ENCODE data around the gene TEX13C.
"Not testable (repeated sequence)": the region's sequence is repeated elsewhere in the genome, so short reads cannot be mapped to it uniquely, and the experiment has no call there.

Gene TEX13C

DNA sequence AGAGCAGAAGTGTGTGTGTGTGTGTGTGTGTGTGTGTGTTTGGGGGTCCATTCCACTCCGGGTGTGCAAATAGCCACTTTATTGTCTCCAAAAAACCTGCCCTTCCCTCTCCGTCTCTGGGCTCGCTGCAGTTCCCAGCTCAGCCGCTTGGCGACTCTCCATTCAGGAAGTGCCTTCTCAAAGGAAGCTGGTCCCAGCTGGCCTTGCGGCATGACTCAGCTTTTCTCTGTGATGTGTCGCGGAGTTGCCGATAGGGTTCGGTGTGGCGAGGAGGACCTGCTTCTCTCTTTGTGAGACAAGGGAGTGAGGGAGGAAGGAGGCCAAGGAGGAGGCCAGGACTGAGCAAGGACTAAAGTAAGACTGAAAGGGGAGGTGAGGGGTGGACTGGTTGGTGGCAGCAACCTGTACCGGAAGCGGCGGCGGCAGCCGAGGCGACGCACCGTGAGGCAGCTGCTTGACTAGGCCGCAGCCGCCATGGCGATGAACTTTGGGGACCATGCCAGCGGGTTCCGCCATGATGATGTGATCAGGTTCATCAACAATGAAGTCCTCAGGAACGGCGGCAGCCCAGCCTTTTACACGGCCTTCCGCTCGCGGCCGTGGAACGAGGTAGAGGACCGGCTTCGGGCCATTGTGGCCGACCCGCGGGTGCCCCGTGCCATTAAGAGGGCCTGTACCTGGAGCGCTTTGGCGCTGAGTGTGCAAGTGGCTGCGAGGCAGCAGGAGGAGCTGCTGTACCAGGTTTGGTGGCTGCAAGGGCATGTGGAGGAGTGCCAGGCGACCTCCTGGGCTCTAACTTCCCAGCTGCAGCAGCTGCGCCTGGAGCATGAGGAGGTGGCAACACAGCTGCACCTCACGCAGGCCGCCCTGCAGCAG lies at the start of gene TEX13C:
TEX13C (plus strand) TSS at position 226 of the 876 bp plus-strand sequence; CDS start at position 475, 249 bp downstream.
- no peak for DNase-seq (ENCODE audit: low read depth)

DNA sequence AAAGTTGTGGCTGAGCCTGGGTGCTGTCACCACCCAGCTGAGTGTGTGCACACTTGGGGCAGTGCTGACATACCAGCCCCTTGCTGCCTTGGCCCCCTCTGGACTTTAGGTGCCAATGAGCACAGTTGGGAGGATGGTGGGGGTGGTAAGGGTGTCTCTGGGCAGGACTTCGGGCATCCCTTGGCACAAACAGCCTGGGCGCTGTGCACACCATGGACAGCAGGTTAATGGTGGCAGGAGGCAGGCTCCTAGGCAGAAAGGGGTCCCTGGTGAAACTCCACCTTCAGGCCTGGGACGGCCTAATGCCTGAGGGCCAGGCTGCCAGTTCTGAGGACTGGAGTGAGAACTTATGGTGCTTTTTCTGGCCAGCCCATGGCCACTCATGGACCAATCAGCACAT lies 32.4 kb upstream of the TEX13C start:
- DNase-seq (ENCODE audit: low read depth): no peak

DNA sequence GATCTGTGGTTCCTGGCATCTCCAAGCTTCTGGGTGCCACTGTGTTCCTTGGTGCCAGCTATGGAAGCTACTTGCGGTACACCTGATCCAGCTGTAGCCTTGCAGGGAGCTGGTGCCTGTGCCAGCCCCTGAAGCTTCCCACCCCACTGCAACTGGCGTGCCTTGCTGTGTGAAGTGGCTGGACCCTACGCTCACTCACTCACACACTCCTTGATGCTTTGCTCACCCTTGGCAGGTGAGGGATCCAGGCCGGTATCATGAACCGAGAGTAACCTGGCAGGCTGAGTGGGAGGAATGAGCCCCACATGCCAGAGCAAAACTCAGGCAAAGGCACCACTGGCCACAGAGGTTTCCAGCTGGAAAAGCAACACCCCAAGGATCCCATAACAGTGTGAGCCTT lies 31.3 kb upstream of the TEX13C start:
- no peak for DNase-seq (ENCODE audit: low read depth)

DNA sequence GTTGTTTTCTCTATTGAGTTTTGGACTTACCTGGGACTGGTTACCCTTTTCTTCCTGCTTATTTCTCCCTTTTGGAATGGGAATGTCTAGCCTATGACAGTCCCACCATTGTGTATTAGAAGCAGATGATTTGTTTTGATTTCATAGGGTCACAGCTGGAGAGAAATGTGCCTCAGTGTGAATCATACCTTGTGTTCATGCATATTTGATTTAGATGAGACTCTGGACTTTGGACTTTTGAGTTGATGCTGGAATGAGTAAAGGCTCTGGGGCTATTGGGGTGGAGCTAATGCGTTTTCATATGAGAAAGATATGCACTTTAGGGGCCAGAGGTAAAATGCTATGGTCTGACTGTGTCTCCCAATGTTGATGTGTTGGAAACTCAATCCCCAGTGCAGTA lies 30.5 kb upstream of the TEX13C start:
- DNase-seq (ENCODE audit: low read depth): no peak

DNA sequence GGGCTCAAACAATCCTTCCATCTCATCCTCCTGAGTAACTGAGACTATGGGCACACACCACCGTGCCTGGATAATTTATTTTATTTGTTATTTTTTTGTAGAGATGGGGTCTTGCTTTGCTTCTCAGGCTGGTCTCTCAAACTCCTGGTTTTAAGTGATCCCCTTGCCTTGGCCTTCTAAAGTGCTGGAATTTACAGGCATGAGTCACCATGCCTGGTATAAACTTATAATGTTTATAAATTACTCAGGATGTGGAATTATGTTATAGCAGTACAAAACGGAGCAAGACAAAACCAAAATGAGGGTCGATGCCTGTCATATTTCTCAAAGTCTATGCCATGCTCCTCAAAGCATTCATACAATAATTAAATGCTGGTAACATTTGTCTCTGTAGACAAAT lies 29.8 kb upstream of the TEX13C start:
- no peak for DNase-seq (ENCODE audit: low read depth)

DNA sequence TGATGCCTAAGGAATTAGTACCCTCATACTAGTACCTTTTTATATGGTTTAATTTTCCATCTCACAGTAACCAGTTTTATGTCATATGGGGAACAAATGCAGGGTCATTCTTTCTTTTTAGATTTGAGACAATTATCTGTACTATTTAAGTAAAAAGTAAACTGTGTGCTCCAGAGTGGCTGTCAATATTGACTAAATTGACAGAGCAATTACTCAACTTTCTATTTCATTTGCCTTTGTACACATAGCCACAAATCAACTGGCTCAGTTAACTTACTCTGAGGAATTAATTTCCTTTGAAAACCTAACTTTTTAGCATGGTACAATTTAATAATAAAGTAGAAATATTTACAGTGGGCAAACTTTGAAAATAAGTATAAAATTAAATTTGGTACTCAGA lies 28.5 kb upstream of the TEX13C start:
- DNase-seq (ENCODE audit: low read depth): no peak

DNA sequence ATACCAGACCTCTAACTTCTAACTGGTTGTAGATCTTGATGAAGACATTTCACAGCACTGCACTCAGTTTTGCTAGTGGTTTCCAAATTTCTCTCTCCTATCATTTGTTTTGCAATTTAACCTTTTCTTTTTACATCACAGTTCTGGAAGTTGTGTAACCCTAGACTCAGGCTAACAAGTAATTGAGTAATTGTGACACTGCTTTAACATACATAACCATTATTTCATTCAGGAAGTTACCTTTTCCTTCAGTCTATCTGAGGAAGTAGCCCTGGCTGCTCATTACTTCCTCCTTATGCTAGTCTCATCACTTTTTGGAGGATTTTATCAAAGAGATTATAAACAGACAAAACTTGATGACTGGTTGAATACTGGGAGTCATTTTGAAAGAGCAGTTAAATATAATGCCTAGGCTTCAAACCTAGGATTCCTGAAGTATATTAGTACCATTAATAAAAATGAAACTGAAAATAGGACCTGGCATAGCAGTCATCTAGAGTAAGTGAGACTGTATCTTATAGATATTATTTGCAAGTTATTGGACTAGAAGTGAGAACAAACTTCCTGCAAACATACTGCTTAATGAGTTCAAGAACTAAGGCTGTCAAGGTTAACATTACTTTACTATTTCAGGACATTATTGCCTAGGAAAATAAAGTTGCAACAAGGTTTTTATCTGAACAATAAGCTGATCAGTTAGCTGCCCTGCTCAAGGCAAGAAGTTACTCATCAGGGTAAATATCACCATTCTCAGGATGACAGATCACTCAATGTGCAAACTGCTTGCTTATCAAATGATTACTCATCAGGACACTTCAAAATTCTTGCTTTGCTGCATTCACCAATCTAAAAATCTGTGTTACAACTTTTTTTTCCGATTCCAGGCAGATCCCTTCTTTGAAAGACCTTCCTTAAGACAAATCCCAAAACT lies 25.6 kb upstream of the TEX13C start:
- no peak for DNase-seq (ENCODE audit: low read depth)

DNA sequence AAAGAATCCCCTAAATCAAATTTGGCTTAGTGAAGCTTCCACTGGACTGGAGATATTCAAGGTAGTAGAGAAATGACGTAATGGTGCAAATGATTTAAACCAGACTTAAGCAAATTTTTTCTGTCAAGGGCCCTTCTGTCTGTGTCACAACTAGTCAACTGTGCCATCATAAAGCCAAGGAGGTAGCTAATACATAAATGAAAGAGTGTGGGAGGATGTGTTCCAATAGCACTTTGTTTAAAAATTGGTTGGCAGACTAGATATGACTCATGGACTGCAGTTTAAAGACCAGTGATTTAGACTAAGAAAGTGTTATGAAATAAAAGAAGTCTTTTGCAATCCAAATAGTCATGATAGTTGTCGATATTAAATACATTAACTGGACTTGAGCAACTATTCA lies 24.3 kb upstream of the TEX13C start:
- no peak for DNase-seq (ENCODE audit: low read depth)

DNA sequence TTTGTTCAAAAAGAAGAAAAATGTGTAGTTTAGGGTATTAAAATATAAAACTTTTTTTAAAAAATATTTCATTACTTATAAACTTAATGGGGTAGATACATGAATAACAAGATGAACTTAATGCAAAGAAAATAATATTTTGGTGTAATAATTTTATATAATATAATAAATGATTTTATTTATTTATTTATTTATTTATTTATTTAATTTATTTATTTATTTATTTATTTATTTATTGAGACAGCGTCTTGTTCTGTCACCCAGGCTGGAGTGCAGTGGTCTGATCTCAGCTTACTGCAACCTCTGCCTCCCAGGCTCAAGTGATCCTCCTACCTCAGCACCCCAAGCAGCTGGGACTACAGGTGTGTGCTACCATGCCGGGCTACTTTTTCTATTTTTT lies 20.8 kb upstream of the TEX13C start:
- DNase-seq (ENCODE audit: low read depth): no peak

DNA sequence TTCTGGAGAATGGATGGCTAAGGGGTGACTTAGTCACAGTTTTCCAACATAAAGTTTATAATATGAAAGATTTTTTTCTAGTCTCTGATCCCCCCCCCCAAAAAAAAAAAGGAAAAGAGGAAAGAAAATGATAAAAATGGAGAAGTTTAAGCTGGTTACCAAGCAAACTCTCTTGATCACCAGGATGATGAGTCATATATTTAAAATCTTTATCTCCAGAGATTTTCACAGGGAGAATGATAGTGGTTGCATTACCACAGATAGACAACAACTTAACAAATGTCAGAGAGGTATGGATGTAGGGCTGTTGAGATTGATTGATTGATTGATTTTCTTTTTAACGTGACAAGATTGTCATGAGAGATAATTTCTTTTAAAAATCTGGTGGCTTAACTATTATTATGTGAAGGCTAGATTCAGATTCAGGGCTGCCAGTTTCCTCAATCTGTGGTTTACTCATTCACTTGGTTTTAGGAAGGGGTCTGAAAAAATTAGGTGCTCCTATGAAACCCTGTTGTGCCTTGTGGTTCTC lies 13.3 kb upstream of the TEX13C start:
- no peak for DNase-seq (ENCODE audit: low read depth)

DNA sequence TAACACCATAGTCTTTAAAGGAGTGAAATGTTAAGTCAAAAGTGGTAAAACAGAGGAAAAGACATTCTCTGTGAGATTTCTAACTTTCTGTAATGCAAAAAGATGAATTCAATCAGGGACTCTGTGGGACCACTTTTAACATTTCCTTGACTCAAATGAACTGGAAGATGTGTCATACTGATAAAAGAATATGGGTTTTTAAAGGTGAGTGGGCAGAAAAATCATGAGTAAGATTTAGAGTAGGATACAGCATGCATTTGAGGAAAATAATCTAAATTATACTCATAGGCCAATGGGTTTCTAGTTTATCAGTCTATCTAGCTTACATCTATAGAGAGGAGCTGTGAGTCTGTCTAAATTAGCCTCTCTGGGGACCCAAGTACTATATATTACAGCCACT lies 11.0 kb upstream of the TEX13C start:
- no peak for DNase-seq (ENCODE audit: low read depth)

DNA sequence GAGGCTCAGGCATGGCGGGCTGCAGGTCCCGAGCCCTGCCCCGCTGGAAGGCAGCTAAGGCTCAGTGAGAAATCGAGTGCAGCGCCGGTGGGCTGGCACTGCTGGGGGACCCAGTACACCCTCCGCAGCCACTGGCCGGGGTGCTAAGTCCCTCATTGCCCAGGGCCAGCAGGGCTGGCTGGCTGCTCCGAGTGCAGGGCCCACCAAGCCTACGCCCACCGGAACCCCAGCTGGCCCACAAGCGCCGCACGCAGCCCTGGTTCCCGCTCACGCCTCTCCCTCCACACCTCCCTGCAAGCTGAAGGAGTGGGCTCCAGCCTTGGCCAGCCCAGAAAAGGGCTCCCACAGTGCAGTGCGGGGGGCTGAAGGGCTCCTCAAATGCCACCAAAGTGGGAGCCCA lies 505 bp upstream of the TEX13C start:
- DNase-seq (ENCODE audit: low read depth): not testable (repeated sequence)

DNA sequence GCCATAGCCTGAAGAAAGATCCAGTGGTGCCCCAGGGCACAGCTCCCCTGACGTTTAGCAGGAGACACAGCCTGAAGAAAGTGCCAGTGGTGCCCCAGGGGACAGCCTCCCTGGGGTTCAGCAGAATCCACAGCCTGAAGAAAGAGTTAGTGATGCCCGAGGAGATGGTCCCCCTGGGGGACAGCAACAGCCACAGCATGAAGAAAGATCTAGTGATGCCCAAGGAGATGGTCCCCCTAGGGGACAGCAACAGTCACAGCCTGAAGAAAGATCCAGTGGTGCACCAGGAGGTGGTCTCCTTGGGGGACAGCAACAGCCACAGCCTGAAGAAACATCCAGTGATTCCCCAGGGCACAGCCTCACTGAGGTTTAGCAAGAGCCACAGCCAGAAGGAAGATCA lies 2.8 kb downstream of the TEX13C start:
- no peak for DNase-seq (ENCODE audit: low read depth)

DNA sequence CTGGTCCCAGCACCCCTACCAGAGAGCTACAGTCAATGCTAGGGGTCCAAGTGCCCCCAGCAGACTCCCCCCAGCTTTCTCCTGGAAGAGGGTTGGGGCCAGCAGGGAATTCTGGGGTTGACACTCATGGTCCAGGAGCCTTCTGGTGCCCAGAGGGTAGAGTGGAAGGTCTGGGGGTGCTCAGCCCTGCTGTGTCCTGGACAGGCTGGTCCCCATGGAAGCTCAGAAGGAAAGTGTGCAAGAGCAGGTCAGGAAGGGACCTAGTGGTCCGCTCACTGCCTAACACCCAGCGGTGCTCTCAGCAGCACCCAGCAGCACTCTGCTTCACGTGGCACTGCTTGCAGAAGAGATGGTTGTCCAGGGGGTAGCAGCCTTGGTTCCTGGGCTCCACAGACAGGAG lies 6.9 kb downstream of the TEX13C start:
- no peak for DNase-seq (ENCODE audit: low read depth)

DNA sequence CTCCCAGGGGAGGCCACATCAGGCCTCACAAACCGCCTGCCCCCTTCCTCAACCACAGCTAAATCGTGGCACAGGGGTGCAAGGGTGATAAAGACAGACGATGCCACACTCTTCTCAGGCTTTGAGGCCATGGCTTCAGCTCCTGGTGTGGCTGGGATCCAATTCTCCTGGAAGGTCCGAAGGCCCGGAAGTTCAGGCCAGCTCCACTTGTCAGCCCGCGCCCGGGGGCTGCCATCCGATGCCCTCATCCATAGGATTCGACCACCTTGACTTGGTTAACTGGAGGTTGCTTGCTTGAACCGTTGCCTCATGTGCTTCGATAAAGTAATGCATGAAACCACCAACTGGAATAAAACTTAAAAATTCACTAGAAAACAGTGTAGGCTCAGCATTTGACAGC lies 8.2 kb downstream of the TEX13C start:
- DNase-seq (ENCODE audit: low read depth): no peak

DNA sequence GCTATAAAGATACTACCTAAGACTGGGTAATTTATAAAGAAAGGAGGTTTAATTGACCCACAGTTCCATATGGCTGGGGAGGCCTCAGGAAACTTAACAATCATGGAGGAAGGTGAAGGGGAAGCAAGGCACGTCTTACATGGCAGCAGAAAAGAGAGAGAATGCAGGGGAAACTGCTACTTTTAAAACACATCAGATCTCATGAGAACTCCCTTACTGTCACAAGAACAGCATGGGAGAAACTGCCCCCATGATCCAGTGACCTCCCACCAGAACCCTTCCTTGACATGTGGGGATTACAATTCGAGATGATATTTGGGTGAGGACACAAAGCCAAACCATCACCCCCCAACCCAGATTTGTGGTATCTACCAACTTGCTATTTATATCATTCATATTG lies 13.9 kb downstream of the TEX13C start:
- DNase-seq (ENCODE audit: low read depth): no peak

DNA sequence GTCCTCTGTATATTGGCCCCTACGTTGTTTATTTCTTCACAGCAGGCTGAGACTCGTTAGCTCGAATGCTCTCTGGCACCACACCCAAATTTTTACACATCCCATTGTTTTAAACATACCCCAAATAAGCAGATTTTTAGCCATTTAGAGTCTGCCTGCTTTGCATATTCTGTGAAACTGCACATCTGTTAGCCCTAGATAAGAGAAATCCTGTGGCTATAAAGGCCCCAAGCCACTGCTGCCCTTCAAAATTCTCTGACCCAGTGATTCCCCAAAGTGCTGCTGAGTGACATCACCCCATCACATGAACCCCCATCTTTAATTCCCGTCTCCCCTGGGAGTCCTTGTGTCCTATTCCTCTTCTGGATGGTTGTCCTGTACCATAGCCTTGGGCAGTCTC lies 20.8 kb downstream of the TEX13C start:
- no peak for DNase-seq (ENCODE audit: low read depth)

DNA sequence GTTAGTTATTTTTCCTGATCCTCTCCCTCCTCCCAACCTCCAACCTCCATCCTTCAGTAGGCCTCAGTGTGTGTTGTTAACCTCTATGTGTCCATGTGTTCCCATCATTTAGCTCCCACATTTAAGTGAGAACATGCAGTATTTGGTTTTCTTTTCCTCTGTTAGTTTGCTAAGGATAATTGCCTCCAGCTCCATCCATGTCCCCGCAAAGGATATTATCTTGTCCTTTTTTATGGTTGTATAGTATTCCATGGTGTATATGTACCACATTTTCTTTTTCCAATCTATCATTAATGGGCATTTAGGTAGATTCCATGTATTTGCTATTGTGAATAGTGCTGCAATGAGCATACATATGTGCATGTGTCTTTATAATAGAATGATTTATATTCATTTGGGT lies 54.5 kb downstream of the TEX13C start:
- no peak for DNase-seq (ENCODE audit: low read depth)

Measured in stimulated activated CD8-positive, alpha-beta memory T cell treated with anti-CD3 and anti-CD28 coated beads, Interleukin-7, amount 100 ng/mL, for 24 hours (primary cell).